Measurements from ENCODE around the gene ASB15. TPM values are rescaled to one million over a fixed set of nuclear protein-coding genes. Genes with fewer than 3 reads are reported as not detected.

The ASB15 gene
- total RNA-seq, 2 experiments from 2014 or later, result not detected

DNA sequence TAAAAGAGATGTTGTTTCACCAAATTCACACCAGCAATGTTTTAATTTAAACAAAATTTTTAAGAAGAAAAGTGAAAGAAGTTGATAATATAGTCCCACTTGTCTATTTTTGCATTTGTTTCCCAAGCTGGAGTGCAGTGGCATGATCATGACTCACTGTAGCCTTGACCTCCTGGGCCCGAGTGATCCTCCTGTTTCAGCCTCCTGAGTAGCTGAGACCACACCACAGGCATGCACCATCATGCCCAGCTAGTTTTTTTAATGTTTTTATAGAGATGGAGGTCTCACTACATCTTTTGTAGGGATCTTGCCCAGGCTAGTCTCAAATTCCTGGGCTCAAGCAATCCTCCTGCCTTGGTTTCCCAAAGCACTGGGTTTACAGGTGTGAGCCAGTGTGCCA lies 29.9 kb upstream of the ASB15 start:
- no peak for DNase-seq
- no peaks in the 10 kb centered on the region for H3K4me1 Mint-ChIP-seq
- H3K27me3 Mint-ChIP-seq, result peaks cover 10% of the 10 kb centered on the region
- no peak overlapping the region for H3K27ac Mint-ChIP-seq
- no peaks in the 10 kb centered on the region for H3K9me3 Mint-ChIP-seq
- POLR2A ChIA-PET, result no interaction called here
- H3K36me3 Mint-ChIP-seq (ENCODE audit: low read depth), result no peaks in the 10 kb centered on the region
- CTCF ChIA-PET, result no interaction called here
- no peak overlapping the region for H3K4me3 Mint-ChIP-seq

GRCh38 chr7:123573341-123573740 lies 28.3 kb upstream of the ASB15 start:
- Mint-ChIP-seq H3K4me1 (no peaks in the 10 kb centered on the region), H3K9me3 (no peaks in the 10 kb centered on the region), H3K4me3 (no peak overlapping the region), H3K27me3 (peaks cover 12% of the 10 kb centered on the region), H3K27ac (no peak overlapping the region), H3K36me3 (ENCODE audit: low read depth) (no peaks in the 10 kb centered on the region)
- POLR2A ChIA-PET, result no interaction called here
- CTCF ChIA-PET, result interaction anchor here (1.2 to 1.5 kb wide), 2 partner anchors 16 to 63 kb away, joined by 3 read pairs; partner anchors contain the start of gene NDUFA5
- DNase-seq, result no peak

DNA sequence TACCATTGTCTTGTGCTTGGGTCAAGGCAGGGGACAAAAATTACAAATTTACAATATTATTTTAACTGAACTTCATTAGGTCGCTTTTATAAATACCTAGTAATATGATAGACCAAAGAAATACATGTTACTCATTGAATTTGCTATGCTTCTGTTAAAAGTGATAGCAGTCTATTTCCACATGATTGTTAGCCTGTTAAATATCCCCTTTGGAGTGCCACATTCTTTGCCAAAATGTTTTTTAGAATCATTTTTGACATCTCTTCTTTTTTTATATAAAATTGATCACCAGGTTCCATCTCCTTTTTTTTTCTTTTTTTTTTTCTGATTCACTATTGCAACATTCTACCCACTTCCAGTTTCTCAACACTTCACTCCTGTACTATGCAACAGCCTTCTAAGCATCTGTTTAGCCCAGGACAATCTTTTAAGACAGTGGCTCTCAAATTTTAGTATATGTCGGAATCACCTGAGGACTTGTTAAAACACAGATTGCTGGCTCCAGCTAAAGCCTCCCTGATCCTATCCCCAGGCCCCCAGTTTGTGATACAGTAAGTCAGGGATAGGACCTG lies 27.6 kb upstream of the ASB15 start:
- no peaks in the 10 kb centered on the region for H3K4me1 Mint-ChIP-seq
- ChIA-PET CTCF (interaction anchor here (1.2 to 1.5 kb wide), 2 partner anchors 16 to 62 kb away, joined by 3 read pairs; partner anchors contain the start of gene NDUFA5), POLR2A (no interaction called here)
- H3K27ac Mint-ChIP-seq, result no peak overlapping the region
- peaks cover 15% of the 10 kb centered on the region for H3K27me3 Mint-ChIP-seq
- no peaks in the 10 kb centered on the region for H3K36me3 Mint-ChIP-seq (ENCODE audit: low read depth)
- no peak for DNase-seq
- H3K4me3 Mint-ChIP-seq, result no peak overlapping the region
- no peaks in the 10 kb centered on the region for H3K9me3 Mint-ChIP-seq

DNA sequence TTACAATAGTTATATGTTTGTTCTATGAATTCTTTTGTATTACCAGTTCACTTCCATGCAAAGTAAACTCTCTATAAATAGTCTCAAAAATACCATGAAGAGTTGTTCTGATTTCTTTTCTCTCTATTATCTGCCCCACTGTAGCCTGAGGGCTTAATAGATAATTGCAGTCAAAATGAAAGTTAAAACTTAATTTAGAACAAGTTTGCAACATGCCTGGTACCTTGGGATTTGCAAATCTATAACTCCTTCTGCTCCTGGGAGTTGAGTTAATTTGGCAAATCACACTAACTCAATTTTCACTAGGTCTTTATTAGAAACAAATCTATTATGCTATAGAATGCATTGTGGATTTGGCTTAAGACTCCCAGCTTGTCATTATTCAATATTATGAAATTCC lies 22.2 kb upstream of the ASB15 start:
- H3K9me3 Mint-ChIP-seq, result no peaks in the 10 kb centered on the region
- no peak for DNase-seq
- ChIA-PET CTCF (no interaction called here), POLR2A (no interaction called here)
- no peak overlapping the region for H3K27ac Mint-ChIP-seq
- no peak overlapping the region for H3K4me3 Mint-ChIP-seq
- H3K36me3 Mint-ChIP-seq (ENCODE audit: low read depth), result no peaks in the 10 kb centered on the region
- H3K4me1 Mint-ChIP-seq, result no peaks in the 10 kb centered on the region
- peaks cover 31% of the 10 kb centered on the region for H3K27me3 Mint-ChIP-seq

DNA sequence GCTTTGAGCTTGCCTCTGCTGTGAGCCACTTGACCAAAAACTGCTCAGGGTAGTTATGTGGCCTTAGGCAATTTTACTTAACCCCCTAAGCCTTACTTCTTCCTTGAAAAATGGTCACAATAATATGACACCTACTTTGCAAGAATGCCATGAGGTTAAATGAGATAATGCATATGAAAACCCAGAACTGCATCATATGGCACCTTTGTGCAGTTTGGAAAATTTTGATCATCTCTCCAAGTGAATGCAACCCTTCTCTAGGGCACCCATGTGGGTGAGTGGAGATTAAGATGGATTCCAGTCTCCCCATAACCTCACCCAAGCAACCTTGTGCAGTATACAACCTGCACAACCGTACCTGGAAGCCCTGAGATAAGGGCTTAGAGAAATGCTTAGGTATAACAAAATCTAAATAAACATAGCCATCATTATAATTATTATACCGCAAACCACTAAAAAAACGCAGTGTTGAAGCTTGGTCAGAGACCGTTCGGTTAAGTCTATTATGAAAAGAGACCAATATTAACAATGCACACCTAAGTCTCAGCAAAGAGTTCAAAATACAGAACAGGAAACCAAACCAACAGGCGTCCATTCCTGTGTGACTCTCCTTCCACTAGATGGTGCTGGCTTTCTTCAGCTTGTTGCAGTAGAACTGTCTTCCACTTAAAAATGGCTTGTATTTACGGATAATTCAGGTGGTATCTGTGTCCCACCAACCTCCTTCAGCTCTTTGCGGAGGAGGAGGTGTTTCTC lies 21.0 kb upstream of the ASB15 start:
- no peaks in the 10 kb centered on the region for H3K36me3 Mint-ChIP-seq (ENCODE audit: low read depth)
- ChIA-PET CTCF (no interaction called here), POLR2A (no interaction called here)
- H3K4me1 Mint-ChIP-seq, result no peaks in the 10 kb centered on the region
- H3K27ac Mint-ChIP-seq, result no peak overlapping the region
- H3K4me3 Mint-ChIP-seq, result no peak overlapping the region
- H3K9me3 Mint-ChIP-seq, result no peaks in the 10 kb centered on the region
- DNase-seq, result peak; percentile 24
- H3K27me3 Mint-ChIP-seq, result peaks cover 27% of the 10 kb centered on the region

DNA sequence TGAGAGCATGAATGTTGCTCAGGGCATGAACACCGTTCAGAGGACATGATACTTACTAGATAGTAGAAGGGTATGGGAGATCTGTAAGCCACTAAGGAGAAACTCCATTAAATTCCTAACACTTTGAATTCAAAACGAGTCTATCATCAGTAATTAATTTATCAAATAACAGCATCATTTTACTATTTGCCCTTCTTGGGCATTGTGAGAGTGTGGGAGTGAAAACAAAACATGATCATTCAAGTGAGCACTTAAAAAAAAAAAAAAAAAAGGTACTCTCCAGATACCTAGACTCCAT lies 20.5 kb upstream of the ASB15 start:
- no peak for DNase-seq
- Mint-ChIP-seq H3K4me1 (no peaks in the 10 kb centered on the region), H3K36me3 (ENCODE audit: low read depth) (no peaks in the 10 kb centered on the region), H3K9me3 (no peaks in the 10 kb centered on the region), H3K27me3 (peaks cover 27% of the 10 kb centered on the region), H3K27ac (no peak overlapping the region), H3K4me3 (no peak overlapping the region)
- CTCF ChIA-PET, result no interaction called here
- POLR2A ChIA-PET, result no interaction called here

- no peak for DNase-seq
- Mint-ChIP-seq H3K9me3 (no peaks in the 10 kb centered on the region), H3K36me3 (ENCODE audit: low read depth) (no peaks in the 10 kb centered on the region), H3K27me3 (peaks cover 26% of the 10 kb centered on the region), H3K4me1 (no peaks in the 10 kb centered on the region), H3K27ac (no peak overlapping the region), H3K4me3 (no peak overlapping the region)
- ChIA-PET CTCF (no interaction called here), POLR2A (no interaction called here)
These were observed 17.8 kb upstream of the ASB15 start for GRCh38 chr7:123583821-123584220.

DNA sequence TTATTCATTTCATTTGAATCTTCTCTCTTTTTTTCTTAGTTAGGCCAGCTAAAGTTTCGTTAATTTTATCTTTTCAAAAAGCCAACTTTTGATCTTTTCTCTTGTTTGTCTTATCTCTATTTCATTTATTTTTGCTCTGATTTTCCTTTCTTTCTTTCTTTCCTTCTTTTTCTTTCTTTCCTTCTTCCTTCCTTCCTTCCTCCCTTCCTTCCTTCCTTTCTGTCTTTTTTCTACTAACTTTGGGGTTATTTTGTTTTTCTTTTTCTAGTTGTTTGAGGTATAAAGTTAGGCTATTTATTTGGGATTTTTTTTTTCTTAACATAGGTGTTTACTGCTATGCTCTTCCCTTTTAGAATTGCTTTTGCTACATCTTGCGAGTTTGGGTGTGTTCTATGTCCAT lies 13.2 kb upstream of the ASB15 start:
- Mint-ChIP-seq H3K27me3 (peaks cover 28% of the 10 kb centered on the region), H3K27ac (no peak overlapping the region), H3K9me3 (no peaks in the 10 kb centered on the region), H3K4me1 (no peaks in the 10 kb centered on the region), H3K4me3 (no peak overlapping the region), H3K36me3 (ENCODE audit: low read depth) (no peaks in the 10 kb centered on the region)
- ChIA-PET CTCF (no interaction called here), POLR2A (no interaction called here)
- no peak for DNase-seq

- H3K27ac Mint-ChIP-seq, result no peak overlapping the region
- no peaks in the 10 kb centered on the region for H3K9me3 Mint-ChIP-seq
- ChIA-PET POLR2A (no interaction called here), CTCF (no interaction called here)
- H3K4me3 Mint-ChIP-seq, result no peak overlapping the region
- DNase-seq, result no peak
- no peaks in the 10 kb centered on the region for H3K36me3 Mint-ChIP-seq (ENCODE audit: low read depth)
- H3K27me3 Mint-ChIP-seq, result peaks cover 11% of the 10 kb centered on the region
- no peaks in the 10 kb centered on the region for H3K4me1 Mint-ChIP-seq
These were observed 6.8 kb upstream of the ASB15 start for GRCh38 chr7:123594813-123595241.

GRCh38 chr7:123598657-123599056 lies 3.0 kb upstream of the ASB15 start:
- CTCF ChIA-PET, result no interaction called here

GRCh38 chr7:123599766-123600165 lies 1.9 kb upstream of the ASB15 start:
- no peaks in the 10 kb centered on the region for H3K9me3 Mint-ChIP-seq
- H3K4me3 Mint-ChIP-seq, result no peak overlapping the region
- no peaks in the 10 kb centered on the region for H3K4me1 Mint-ChIP-seq
- no peaks in the 10 kb centered on the region for H3K27me3 Mint-ChIP-seq
- POLR2A ChIA-PET, result no interaction called here
- no peaks in the 10 kb centered on the region for H3K36me3 Mint-ChIP-seq (ENCODE audit: low read depth)
- no peak overlapping the region for H3K27ac Mint-ChIP-seq
- CTCF ChIA-PET, result interaction anchor here (0.6 kb wide), 1 partner anchor 45 kb away, joined by 3 read pairs; no protein-coding TSS in a partner anchor
- no peak for DNase-seq

More at GRCh38 chr7:123598657-123599056, 3.0 kb upstream of the ASB15 start:
- DNase-seq, result no peak
- Mint-ChIP-seq H3K27ac (no peak overlapping the region), H3K9me3 (no peaks in the 10 kb centered on the region), H3K4me3 (no peak overlapping the region), H3K27me3 (no peaks in the 10 kb centered on the region), H3K36me3 (ENCODE audit: low read depth) (no peaks in the 10 kb centered on the region), H3K4me1 (no peaks in the 10 kb centered on the region)
- POLR2A ChIA-PET, result no interaction called here

DNA sequence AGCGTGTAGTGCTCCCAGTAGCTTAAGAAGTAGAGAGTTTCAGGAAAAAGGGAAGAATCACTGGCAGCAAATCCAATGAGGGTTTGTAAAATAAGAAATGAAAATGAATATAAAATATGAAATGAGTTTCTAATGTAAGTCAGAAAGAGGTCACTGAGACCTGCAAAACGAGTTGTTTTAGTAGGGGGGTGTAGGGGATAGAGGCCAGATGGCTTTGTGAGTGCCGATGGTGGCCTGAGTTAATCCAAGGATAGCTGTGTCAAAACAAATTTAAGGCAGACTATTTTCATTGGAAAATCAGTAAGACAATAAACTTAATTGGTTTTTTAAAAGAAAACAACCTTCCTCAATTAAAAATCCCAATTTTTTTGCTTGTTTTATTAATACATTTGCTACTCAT lies 745 bp upstream of the ASB15 start:
- no peaks in the 10 kb centered on the region for H3K27me3 Mint-ChIP-seq
- ChIA-PET POLR2A (no interaction called here), CTCF (no interaction called here)
- no peak overlapping the region for H3K4me3 Mint-ChIP-seq
- no peak overlapping the region for H3K27ac Mint-ChIP-seq
- H3K36me3 Mint-ChIP-seq (ENCODE audit: low read depth), result no peaks in the 10 kb centered on the region
- no peaks in the 10 kb centered on the region for H3K4me1 Mint-ChIP-seq
- no peak for DNase-seq
- H3K9me3 Mint-ChIP-seq, result no peaks in the 10 kb centered on the region

GRCh38 chr7:123602648-123603047 lies 1.0 kb downstream of the ASB15 start:
- Mint-ChIP-seq H3K4me3 (no peak overlapping the region), H3K27ac (no peak overlapping the region), H3K36me3 (ENCODE audit: low read depth) (no peaks in the 10 kb centered on the region), H3K4me1 (no peaks in the 10 kb centered on the region), H3K9me3 (no peaks in the 10 kb centered on the region), H3K27me3 (peaks cover 3% of the 10 kb centered on the region)
- ChIA-PET CTCF (no interaction called here), POLR2A (no interaction called here)
- no peak for DNase-seq

- Mint-ChIP-seq H3K27ac (no peak overlapping the region), H3K27me3 (peaks cover 3% of the 10 kb centered on the region), H3K9me3 (no peaks in the 10 kb centered on the region), H3K4me3 (no peak overlapping the region), H3K36me3 (ENCODE audit: low read depth) (no peaks in the 10 kb centered on the region), H3K4me1 (no peaks in the 10 kb centered on the region)
- ChIA-PET CTCF (no interaction called here), POLR2A (no interaction called here)
- no peak for DNase-seq
These were observed 3.1 kb downstream of the ASB15 start for GRCh38 chr7:123604739-123605138.

Measured in activated CD4-positive, alpha-beta T cell treated with anti-CD3 and anti-CD28 coated beads, Interleukin-2, amount 10 ng/mL, durations not matched to agents 7 days and 5 days (primary cell).